Breast epithelium (tissue), 3 donors: ENCODE measurements around the gene ANKMY2.

ENCODE experiments used
- CTCF ChIP-seq, 3 donors: fragments of 450-650 bp; IDR thresholded peaks; one replicate each; pipeline ENCODE4 v1.5.1; 2016 to 2017; ENCODE audit warnings: antibody characterized with exemption in 3 of 3, mild to moderate bottlenecking in 3 of 3, moderate library complexity in 3 of 3
- POLR2A ChIP-seq: fragments of 450-650 bp; IDR thresholded peaks from one replicate; pipeline ENCODE4 v1.6.1; 2016; ENCODE audit warnings: antibody characterized with exemption, mild to moderate bottlenecking, moderate library complexity

GRCh38 chr7:16688249-16688648 lies 42.7 kb upstream of the ANKMY2 start:
- TF ChIP-seq CTCF (IDR thresholded peaks at IDR 0.05) (no peak), POLR2A (no peak)
